Parietal lobe (tissue), 2 donors: Measurements from ENCODE around the gene GALK2. TPM values are rescaled to one million over a fixed set of nuclear protein-coding genes. Genes with fewer than 3 reads are reported as not detected.

Experiments used
- small RNA-seq: library from RNA; depleted of rRNA; stranded (forward); fragments of <200 nt; gene quantifications from one replicate; pipeline ENCODE3, GENCODE V24; 2014; ENCODE audit warnings: low replicate concordance
- total RNA-seq: library from RNA; depleted of rRNA; stranded (reverse); fragments of >200 nt; gene quantifications from one replicate; pipeline ENCODE4 v1.2.3, GENCODE V29; 2014

The GALK2 gene
- total RNA-seq, result 80.8 TPM

GRCh38 chr15:49169880-49170597, at the start of gene GALK2:
Gene GALK2, plus strand, starts transcription at chr15:49170247. Its CDS starts 76 bp downstream, at chr15:49170323.

GRCh38 chr15:49155110-49155833, 14.8 kb upstream of the GALK2 start, which contains the start of gene COPS2:
Gene COPS2, minus strand, starts transcription at chr15:49155599. Its CDS starts 21 bp downstream, at chr15:49155578.

Small RNA genes within 50 kb of the gene (small RNA-seq; reads per million reads assigned to genes)
- gene MIR4716 (not detected), gene RF00019 (not detected), gene RN7SL307P (not detected)

Other genes starting within 250 kb of the GALK2 start
- gene SHC4, start 206.3 kb upstream of the GALK2 start, total RNA-seq, result 7.2 TPM
- 125 TPM for gene SECISBP2L, start 123.8 kb upstream of the GALK2 start, total RNA-seq
- gene COPS2, start 14.6 kb upstream of the GALK2 start, total RNA-seq, result 79.5 TPM